Epithelial cell of esophagus (primary cell): Measurements from ENCODE around the gene ARMH1.
"Not testable (repeated sequence)": the region's sequence is repeated elsewhere in the genome, so short reads cannot be mapped to it uniquely, and the experiment has no call there.

ENCODE experiments used
- DNase-seq: peaks from one replicate; pipeline ENCODE4 v3.0.0; 2010; ENCODE audit warnings: low read depth
- H3K4me3 ChIP-seq: 2 replicates; pipeline ENCODE4 v1.5.1; 2011; ENCODE audit warnings: mild to moderate bottlenecking, low read length, control low read depth
- TF ChIP-seq, protein P1 (sequence below): IDR thresholded peaks from 2 replicates; pipeline ENCODE4 v1.5.1; 2011; ENCODE audit warnings: low read depth, mild to moderate bottlenecking, low read length, control low read depth, inconsistent platforms; ENCODE audit not compliant: insufficient read depth; ENCODE audit errors: missing control alignments

ARMH1 gene

GRCh38 chr1:44724296-44724954 is 49.9 kb downstream of the ARMH1 start:
- DNase-seq = no peak
- TF ChIP-seq, protein P1, sequence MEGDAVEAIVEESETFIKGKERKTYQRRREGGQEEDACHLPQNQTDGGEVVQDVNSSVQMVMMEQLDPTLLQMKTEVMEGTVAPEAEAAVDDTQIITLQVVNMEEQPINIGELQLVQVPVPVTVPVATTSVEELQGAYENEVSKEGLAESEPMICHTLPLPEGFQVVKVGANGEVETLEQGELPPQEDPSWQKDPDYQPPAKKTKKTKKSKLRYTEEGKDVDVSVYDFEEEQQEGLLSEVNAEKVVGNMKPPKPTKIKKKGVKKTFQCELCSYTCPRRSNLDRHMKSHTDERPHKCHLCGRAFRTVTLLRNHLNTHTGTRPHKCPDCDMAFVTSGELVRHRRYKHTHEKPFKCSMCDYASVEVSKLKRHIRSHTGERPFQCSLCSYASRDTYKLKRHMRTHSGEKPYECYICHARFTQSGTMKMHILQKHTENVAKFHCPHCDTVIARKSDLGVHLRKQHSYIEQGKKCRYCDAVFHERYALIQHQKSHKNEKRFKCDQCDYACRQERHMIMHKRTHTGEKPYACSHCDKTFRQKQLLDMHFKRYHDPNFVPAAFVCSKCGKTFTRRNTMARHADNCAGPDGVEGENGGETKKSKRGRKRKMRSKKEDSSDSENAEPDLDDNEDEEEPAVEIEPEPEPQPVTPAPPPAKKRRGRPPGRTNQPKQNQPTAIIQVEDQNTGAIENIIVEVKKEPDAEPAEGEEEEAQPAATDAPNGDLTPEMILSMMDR = no peak
- H3K4me3 ChIP-seq = no peak overlapping the region

DNA sequence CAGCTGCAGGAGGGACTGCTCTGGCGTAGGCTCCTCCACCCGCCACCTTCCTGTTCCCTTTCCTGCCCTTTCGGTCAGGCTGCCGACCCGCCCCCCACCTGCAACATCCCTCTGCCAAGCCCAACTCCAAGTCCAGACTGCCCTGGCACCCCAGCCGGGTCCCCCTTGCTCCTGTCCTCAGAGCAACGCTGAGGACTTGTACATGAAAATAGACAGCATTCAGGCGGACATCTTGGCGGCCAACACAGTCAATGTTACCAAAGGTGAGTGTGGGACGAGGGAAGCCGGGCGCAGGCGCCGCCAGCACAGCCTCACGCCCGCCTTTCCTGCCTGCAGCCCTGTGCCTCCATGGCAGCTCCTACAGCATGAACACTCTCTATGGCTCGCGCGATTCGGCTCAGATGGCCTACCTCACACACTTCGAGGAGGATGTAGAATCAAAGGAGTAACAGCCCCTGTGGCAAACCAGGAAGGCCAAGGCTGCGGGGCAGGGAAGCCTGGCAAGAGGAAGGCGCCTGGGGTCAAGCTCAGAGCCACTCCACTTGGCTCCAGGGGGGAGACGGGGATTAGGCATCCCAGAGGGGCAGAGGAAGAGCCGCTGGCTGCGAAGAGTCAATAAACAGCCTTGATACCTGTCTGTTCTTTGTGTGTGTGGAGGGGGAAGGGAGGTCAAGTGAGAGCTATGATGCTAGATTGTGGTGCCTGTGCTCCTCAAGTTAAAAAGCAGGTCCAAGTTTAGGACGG is 50.6 kb downstream of the ARMH1 start:
- TF ChIP-seq, protein P1 = no peak

GRCh38 chr1:44730741-44731512 is 56.4 kb downstream of the ARMH1 start, which contains the start of gene RNU5D-1:
Gene RNU5D-1 (minus strand): TSS chr1:44731170.
- TF ChIP-seq, protein P1 = peak; percentile 85
- peak within 1 kb of the TSS; percentile 20 for H3K4me3 ChIP-seq
- DNase-seq = peak; percentile 96

More for the DNA sequence above, 50.6 kb downstream of the ARMH1 start:
- H3K4me3 ChIP-seq = no peak overlapping the region
- DNase-seq = no peak

DNA sequence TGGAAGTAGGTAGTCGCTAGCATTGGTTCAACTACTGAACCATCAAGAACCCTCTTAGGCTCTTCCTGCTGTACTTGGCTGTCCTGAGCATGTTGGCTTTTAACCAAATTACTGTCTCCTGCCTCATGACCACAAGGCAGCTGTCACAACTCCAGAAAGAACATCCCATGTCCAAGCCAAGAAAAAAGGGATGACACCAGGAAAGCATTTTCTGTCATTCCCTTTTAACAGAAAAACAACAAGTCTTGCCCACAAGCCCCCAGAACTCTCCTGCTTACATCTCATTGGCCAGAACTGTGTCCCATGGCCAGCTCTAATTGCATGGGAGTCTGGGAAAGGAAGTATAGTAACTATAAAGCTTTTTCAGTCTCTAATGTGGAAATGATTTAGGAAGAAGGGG is 58.9 kb downstream of the ARMH1 start:
- peak; percentile 28 for DNase-seq
- TF ChIP-seq, protein P1 = no peak
- no peak overlapping the region for H3K4me3 ChIP-seq

GRCh38 chr1:44733784-44734183 is 59.3 kb downstream of the ARMH1 start:
- no peak overlapping the region for H3K4me3 ChIP-seq

GRCh38 chr1:44735992-44736391 is 61.5 kb downstream of the ARMH1 start:
- TF ChIP-seq, protein P1 = no peak
- DNase-seq = no peak
- H3K4me3 ChIP-seq = no peak overlapping the region

More at GRCh38 chr1:44733784-44734183, 59.3 kb downstream of the ARMH1 start:
- TF ChIP-seq, protein P1 = no peak
- no peak for DNase-seq

GRCh38 chr1:44738953-44739306 is 64.4 kb downstream of the ARMH1 start:
- DNase-seq = not testable (repeated sequence)
- peak overlapping the region; percentile 75 for H3K4me3 ChIP-seq
